NCI-H1105 (cell line): ENCODE data around the gene UBE2E3.
"Not testable (repeated sequence)": the region's sequence is repeated elsewhere in the genome, so short reads cannot be mapped to it uniquely, and the experiment has no call there.

Experiments
- DNase-seq: peaks from one replicate; lab custom pipeline; 2025; lab: John Stamatoyannopoulos, UW

UBE2E3 gene

DNA sequence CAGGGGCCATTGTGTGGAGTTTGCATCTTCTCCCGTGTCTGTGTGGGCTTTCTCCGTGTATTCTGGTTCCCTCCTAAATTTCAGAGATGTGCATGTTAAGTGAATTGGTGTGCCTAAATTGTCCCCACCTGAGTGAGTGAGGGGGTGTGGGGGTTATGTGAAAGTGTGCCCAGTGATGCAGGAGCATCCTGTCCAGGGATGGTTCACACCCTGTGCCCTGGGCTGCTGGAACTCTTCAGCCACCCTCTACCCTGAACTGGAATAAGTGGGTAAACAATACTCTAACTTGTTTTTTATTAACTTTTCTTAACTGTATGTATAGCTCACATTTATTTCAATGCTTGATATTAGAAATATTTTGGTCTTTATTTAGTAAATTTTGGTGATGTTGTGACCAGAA is 56.0 kb downstream of the UBE2E3 start:
- no peak for DNase-seq

DNA sequence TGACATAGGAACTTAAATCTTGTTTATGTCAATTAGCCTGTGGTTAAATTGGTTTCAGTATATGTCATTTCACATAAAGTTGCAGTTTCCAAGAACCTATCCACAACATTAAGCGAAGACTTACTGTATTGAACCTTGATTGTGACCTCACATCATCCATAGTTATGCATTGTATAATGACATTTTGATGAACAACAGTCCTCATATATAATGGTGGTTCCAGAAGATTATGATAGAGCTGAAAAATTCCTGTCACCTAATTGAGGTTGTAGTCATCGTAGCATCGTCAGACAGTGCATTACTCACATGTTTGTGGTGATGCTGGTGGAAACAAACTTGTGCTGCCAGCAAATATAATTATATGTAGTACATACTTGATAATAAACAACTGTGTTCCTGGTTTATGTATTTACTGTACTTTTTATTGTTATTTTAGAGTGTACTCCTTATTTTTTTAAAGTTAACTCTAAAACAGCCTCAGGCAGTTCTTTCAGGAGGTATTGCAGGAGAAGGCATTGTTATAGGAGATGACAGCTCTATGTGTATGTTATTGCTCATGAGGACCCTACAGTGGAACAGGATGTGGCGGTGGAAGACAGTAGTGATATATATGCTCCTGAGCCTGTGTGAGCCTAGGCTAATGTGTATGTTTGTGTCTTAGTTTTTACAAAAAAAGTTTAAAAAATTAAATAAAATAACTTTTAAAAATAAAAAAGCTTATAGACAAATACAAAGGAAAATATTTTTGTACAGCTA is 56.6 kb downstream of the UBE2E3 start:
- no peak for DNase-seq

DNA sequence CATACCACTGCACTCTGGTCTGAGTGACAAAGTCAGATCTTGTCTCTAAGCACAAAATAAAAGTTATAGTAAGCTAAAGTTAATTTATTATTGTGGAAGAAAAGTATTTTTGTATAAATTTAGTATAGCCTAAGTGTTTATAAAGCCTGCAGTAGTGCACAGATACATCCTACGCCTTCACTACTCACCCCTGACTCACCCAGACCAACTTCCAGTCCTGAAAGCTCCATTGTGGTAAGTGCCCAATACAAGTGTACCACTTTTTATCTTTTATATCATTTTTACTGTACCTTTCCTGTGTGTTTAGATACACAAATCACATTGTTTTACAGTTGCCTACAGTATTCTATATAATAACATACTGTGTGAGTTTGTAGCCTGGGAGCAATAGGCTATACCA is 57.5 kb downstream of the UBE2E3 start:
- DNase-seq = no peak

DNA sequence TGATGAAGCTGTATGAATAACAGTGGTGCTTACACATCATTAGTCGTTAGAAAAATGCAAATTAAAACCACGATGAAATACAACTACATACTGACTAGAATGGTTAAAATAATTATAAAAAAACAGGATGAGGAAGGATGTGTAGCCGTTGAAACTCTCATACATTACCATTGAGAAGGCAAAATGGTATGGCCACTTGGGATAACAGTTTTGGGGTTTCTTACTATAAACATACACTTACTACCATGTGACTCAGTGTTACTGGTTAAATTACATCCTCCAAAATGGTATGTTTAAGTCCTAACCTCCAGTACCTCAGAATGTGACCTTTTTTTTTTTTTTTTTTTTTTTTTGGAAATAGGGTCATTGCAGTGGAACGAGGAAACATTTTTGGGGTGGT is 58.4 kb downstream of the UBE2E3 start:
- no peak for DNase-seq

DNA sequence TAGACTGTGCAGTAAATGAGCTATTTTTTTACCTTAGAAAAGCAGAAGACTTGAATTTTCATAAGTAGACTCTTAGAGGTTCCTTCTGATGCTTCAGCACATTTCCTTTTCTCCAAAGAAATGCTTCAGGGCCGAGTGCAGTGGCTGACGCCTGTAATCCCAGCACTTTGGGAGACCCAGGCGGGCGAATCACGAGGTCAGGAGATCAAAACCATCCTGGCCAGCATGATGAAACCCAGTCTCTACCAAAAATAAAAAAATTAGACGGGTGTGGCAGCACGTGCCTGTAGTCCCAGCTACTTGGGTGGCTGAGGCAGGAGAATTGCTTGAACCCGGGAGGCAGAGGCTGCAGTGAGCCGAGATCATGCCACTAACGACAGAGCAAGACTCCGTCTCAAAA is 60.4 kb downstream of the UBE2E3 start:
- DNase-seq = not testable (repeated sequence)

DNA sequence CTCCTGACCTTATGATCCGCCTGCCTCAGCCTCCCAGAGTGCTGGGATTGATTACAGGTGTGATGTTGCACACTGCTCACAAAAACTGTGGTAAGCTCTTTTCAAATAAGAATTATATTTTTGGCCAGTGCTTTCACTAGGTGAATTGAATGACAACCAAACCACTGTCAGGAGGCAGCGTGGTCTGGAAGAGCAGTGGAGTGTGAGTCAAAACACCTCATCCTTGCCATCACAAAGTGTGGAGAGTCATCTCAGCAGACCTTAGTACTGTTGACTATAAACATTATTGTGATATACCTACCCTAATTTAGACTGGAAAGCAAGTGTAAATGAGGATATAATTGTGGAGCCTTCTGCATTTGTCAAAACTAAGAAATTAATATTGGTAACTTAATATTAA is 61.3 kb downstream of the UBE2E3 start:
- no peak for DNase-seq

DNA sequence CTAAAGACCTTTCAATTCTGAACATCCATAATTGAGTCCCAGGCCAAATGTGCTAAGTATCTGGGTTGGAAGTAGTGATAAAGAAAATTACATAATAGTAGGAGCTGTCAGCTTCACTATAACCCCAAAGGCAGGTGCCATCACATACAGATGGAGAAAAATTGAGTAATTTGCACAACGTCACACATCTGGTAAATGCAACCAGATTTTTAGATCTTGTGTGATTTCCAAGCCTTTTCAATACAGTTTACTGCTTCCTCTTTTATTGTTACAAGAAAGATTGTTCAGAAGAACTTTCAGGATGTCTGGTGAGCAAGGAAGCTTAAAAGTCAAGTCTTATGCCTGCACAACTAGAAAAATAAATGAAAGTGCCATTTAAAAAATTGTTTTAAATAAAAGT is 62.3 kb downstream of the UBE2E3 start:
- no peak for DNase-seq

DNA sequence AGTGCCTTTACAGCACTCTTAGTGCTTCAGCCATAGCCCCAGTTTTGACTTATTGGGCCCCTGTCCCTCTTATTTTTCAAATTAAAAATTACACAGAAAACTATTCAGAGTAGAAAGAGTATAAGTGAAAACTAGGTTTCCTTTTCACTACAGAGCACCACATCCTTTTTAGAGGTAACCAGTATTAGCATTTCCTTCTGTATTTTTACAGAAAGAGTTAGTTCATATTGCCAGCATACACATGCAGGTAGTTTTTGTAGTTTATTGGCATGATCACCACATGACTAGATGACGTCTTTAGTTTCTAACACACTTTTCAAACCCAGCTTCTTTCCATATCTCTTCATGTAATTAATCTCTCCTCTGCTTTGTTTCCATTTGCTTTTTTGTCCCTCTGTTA is 66.4 kb downstream of the UBE2E3 start:
- no peak for DNase-seq

DNA sequence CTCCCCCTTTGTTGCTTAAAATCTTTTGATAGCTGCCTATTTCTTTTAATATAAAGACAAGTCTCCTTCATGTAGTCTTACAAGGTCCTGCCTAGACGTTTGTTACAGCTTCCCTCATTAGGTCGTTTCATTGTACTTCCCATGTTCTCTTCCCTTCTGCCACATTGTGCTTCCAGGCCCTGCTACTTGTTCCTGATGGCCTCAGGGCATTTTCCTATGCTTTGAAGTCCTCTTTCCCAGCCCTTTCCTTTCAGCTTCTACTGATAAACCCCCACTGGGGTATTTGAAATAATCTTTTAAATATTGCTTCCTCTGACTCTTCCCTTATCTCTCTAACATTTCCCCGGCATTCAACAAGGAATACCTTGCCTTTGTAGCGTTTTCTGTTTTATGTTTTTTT is 67.4 kb downstream of the UBE2E3 start:
- no peak for DNase-seq

DNA sequence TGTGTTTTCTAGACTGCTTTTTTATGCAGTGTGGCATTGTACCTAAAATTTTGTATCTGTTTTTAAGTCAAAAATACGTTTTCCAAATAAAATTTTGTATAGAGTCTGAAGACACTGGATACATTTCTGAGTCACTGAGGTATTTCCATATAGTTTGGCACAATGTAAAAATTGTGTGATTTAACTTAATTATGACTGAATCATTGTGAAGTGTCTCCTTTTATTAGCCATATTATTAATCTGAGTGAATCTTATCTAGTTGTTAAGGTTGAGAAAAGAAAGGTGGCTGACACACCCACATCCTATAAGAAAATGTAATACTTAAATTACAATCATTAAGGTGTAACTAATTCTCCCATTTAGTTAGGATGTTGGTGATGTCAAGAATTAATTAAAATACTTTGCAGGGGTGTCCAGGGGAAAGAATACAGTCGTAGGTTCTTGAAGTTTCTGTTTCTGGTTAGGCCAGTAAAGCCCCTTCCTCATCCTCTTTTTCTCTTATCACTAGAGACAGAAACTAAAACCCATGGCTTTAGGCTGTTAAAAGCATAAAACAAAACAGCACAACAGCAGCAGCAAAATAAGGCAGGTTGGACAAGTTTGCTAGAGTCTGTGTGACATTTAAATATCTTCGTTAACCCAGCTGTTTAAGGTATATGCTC is 71.6 kb downstream of the UBE2E3 start:
- DNase-seq = no peak

DNA sequence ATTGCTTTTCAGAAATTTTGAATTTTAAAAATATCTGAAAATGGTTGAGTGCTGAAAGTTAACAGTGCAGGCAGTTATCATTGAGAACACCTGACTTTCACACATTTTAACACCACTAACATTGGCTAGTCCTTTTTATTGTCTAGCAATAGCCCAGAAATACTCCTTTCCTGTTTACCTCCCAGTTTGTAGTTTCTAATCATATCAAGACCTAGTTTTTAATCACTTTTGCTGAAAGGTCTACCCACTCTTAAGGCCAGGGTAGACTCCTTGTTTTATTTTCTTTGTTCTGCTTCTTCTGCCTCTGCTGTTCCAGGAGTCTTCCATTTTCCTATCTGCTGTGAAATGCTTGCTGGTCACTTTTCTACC is 72.1 kb downstream of the UBE2E3 start:
- no peak for DNase-seq

DNA sequence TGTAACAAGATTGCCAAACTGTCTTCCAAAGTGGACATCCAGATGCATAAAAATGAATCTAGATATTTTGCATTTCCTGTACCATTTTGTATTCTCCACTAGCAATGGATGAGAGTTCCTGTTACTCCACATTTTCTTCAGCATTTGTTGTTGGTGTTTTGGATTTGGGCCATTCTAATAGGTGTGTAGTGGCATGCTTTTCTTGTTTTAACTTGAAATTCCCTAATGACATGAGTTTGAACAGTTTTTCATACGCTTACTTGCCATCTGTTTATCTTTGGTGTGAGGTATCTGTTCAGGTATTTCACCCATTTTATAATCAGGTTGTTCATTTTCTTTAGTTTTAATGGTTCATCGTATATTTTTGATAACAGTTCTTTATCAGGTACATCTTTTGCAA is 73.9 kb downstream of the UBE2E3 start:
- DNase-seq = no peak

DNA sequence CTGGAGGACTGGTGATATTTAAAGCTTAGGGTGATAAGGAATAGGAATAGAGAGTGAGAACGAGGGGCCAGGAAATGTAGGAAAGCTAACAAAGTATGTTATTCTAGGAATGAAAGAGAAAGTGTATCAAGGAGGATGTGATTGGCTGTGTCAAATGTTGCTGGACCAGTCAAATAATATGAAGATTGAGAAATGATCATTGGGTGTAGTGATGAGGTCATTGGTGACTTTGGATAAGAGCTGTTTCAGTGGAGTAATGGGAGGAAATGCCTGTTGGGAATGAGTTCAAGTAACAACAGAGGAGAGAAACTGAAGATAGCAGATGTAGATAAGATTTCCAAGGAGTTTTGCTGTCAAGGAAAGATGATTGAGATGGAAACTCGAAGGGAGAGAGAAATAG is 74.4 kb downstream of the UBE2E3 start:
- no peak for DNase-seq

DNA sequence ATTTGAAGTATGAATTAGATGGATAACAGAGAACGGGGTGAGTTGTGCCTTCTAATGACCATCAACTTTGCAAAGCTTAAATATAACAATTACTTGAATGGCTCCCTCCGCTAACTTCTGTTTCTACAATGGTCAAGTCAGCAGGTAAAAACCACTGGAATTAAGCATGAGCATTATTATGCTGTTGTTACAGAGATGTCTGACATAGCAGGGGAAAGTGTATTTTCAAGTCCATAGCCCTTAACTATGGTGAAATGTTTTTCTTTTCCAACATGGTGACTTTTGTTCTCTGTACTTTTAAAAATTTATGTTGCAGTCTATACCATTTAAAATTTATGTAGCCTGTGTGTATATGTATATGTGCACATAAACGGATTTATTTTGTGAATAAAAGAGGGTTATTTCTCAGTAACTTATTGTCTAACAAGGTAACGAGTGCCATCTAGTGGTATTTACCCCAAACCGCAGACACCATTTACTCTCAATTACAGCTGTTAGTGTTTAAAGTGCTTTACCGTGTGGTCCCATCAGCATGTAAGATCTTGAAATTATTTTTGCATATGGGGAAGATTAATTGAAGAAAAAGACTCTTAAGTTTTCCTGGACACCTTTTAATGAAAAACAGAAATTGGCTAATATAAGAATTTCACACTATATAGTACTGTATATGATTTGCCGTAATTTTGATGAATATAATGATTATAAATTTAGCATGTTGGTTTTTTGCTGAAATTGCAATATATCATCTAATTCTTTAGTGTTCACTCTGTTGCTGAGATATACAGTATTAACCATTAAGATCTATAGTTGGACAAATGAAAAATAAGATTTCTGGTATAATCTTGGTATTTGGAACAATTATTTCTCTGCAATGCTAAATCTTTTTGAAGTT is 78.2 kb downstream of the UBE2E3 start:
- DNase-seq = no peak

DNA sequence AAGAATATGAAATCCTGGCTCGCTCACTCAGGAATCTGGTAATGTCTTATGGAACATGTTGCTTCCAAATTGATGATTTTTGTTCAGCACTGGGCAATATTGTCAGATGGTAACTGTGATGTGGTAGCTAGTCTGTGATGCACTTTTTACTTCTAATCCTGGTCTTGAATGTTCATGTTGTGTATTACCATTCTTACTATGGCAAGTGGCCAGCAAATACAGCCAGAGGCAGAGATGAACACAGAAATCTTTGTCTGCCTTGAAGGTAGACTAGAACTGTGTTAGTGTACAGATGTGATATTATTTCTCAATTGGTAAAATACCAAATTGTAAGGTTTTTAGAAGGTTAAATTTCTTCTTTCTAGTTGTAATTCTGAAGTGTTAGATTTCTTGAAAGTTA is 83.3 kb downstream of the UBE2E3 start:
- DNase-seq = no peak

DNA sequence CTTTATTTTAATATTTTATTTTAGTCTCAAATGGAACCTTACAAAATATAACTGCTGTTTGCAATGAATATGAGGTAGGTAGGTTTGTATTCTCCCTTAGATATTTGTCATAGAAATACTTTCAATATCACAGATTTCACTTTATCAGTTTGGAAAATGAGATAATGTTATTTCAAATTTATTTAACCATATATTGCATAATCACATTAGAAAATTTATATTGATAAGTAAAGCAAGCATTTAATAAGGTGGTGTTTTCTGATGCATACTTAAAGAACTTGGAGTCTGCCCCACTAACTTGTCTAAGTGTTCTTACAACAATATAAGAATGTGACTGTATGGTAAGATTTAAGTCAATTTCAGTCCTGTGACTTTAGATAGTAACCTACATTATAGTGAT is 85.1 kb downstream of the UBE2E3 start:
- DNase-seq = no peak

DNA sequence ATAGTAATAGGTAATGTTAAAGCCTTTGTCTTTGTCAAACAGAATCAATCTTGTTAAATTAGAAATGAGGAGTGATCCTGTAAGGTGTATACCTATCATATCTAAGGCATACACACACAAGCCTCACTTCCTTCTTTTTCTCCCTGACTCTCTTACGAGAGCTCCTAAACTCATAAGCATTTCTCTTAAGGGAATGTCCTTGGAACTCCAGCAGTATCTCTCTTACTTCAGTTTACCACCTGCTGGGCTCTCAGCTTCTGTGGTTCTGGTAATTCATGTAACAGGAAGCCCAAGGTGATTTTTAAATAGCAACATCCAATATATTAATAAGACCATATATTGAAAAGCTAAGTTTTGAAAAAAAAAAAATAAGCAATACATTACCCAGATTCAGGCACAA is 85.9 kb downstream of the UBE2E3 start:
- no peak for DNase-seq

DNA sequence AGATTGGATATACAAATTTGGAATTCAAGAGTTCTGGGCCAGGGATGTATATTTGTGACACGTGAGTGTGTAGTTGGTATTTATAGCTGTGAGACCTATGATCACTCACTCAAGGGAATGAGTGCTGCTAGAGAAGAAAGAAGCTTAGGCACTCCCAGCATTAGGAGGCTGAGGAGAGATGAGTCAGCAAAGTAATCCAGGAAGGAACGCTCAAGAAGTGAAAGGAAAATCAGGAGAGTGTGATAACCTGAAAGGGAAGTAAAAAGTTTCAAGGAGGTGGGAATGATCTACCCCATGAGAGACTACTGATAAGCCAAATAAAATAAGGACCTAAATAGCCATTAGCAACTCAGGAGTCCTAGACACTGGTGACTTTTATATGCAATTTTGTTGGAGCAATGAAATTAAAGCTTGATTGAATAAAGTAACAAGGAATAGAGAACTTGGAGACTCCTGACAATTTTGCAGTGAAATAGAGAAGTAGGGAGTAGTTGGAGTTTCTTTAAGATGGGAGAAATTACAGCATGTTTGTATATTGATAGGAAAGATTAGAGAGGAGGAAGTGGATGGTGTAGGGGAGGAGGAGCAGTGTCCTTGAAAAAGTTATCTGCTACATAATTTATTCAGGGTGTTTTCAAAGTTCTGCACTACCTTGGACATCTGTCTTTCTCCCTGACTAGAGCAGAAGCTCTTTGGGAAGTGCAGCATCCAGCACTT is 89.9 kb downstream of the UBE2E3 start:
- no peak for DNase-seq

DNA sequence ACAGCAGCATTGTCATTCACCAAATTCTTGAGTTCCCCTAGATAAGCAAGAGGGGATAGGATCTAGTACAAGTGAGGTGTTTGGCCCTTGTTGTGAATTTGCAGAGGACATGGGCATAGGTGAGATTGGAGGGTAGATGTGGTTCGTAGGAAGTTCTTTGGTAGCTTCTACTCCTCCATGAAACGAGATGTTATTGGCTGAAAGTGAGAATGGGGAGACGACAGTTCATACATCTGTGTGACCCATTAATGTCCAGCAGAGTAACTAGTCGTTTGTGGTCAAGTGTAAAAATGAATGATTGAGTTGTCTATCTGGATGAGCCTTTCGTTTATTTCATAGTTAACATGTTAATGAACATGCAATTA is 90.4 kb downstream of the UBE2E3 start:
- no peak for DNase-seq

DNA sequence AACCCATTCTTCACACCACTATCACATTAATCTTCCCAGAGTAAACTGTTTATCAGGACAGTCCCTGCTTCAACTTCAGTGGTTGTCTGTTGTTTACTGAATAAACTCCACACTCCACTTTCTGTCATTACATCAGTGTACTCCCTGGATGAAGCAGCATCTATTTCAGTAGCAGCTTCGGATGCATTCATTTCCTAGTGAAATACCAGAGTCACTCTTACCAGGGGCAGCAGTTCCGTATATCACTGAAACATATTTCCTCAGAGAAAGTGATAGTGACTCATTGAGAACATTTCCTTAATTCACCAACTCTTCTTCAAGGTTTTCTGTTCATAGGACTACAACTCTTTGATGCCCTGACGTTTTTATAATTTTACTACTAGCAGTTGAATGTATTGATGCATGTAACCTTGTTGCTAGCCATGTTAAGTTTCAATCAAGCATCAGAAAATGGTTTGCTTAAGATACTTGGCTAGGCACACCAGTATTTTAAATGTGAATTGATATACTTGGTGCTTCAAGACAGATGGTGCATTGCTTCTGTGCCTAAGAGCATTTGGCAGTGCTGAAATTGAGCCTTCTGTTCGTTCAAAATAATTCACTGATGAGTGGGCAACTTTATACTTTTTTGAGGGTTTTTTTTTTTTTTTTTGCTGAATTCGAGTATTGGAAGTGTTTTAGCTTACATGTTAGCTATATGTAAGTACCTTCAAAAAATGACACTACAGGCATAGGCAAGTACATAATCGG is 92.3 kb downstream of the UBE2E3 start:
- DNase-seq = no peak

DNA sequence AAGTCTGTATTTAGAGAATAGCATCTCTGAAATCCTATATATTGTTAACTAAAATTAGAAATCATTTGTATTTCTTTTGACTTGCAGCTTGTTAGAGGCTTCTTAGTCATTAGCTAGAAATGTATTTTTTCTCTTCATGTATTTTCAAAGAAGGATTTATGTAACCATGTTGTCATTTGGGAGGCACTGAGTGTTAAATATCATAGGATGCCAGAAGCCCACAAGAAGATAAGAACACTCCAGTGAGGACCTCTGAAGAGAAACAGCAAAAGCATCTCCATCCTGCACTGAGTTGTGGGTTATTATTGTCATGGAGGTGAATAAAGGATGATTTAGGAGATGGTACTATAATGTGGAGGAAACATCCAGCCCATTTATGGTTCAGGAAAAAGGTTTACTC is 93.5 kb downstream of the UBE2E3 start:
- DNase-seq = no peak

DNA sequence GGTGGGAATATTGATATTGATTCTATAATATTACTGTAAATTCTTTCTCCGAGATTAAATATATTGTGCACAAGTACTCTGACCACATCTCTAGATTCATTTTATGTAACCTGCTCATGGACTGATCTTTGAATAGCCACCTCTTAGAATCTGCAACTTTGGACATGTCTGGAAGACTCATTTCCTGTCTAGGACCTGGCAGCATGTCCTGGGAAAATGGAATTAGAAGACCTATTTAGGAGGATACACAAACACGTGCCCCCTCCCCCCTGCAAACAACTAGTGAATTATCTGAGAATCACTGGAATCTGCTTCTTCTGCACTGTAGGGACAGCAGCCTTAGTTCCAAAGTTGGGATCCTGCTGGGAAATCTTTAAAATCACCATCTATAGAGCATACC is 94.1 kb downstream of the UBE2E3 start:
- DNase-seq = no peak
